GM11168 (cell line): Measurements from ENCODE around the gene AARS2.

Source experiments
- in situ Hi-C: fragments of 300-500 bp; cut with MboI; formaldehyde crosslinking; loops from one replicate; pipeline ENCODE4 v1.12.0; 2022; ENCODE audit warnings: low sequenced_read_pairs; ENCODE audit not compliant: unreplicated experiment

AARS2 gene

GRCh38 chr6:44266347-44266746 lies 46.8 kb downstream of the AARS2 start:
- in situ Hi-C loops: no loop called here

DNA sequence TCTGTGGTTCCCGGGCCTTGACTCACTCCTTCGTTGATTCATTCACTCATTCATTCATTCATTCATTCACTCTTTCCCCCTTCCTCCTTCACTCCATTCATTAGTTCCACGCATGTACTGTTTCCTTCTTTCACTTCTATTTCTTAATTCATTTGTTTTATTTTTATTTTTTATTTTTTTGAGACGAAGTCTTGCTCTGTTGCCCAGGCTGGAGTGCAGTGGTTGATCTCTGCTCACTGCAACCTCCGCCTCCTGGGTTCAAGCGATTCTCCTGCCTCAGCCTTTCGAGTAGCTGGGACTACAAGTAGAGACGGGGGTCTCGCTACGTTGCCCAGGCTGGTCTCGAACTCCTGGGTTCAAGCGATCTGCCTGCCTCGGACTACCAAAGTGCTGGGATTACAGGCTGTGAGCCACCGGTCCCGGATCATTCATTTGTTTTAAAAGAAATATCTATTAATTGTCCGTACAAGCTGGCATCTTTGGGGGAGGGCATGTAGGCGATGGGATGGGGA lies 47.4 kb downstream of the AARS2 start:
- in situ Hi-C loops: no loop called here

- in situ Hi-C loops: no loop called here
Measured at GRCh38 chr6:44265007-44265721, 48.0 kb downstream of the AARS2 start, which contains the start of gene NFKBIE. TSS of gene NFKBIE (minus strand) at chr6:44265551. CDS start at chr6:44265346, 205 bp downstream.

- in situ Hi-C loops: no loop called here
Measured at GRCh38 chr6:44264154-44265006, 48.8 kb downstream of the AARS2 start.

- in situ Hi-C loops: no loop called here
Measured at GRCh38 chr6:44263354-44264100, 49.6 kb downstream of the AARS2 start.

- in situ Hi-C loops: no loop called here
Measured at GRCh38 chr6:44262467-44263353, 50.4 kb downstream of the AARS2 start.

- in situ Hi-C loops: no loop called here
Measured at GRCh38 chr6:44261581-44261980, 51.6 kb downstream of the AARS2 start.

- in situ Hi-C loops: no loop called here
Measured at GRCh38 chr6:44260451-44261297, 52.5 kb downstream of the AARS2 start.

GRCh38 chr6:44260011-44260410 lies 53.1 kb downstream of the AARS2 start:
- in situ Hi-C loops: no loop called here

- in situ Hi-C loops: no loop called here
Measured at GRCh38 chr6:44258921-44259320, 54.2 kb downstream of the AARS2 start.

DNA sequence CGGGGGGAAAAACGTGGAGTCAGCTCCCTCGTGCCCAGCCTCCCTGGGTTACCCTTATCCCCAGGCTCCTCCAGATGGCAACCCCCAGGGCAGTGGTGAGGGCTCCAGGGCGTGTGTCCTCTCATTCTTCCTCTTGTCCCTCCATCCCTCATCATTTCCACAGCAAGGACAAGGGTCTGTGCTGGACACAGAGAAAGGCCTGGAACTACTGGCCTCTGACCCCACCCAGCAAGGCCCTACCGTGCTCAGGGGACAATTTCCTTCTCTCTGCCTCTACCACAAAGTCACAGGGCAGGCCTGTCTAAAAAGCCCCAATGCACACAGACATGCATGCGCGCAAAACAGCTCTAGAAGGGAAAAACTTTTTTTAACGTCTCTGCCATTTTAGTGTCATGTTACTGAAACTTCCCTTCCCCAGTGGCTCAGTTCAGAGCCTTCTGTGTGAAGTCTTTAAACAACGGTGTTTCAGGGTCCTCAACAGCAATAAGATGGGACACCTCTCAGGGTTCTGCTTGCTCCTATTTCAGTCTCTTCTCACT lies 54.8 kb downstream of the AARS2 start:
- in situ Hi-C loops: no loop called here

DNA sequence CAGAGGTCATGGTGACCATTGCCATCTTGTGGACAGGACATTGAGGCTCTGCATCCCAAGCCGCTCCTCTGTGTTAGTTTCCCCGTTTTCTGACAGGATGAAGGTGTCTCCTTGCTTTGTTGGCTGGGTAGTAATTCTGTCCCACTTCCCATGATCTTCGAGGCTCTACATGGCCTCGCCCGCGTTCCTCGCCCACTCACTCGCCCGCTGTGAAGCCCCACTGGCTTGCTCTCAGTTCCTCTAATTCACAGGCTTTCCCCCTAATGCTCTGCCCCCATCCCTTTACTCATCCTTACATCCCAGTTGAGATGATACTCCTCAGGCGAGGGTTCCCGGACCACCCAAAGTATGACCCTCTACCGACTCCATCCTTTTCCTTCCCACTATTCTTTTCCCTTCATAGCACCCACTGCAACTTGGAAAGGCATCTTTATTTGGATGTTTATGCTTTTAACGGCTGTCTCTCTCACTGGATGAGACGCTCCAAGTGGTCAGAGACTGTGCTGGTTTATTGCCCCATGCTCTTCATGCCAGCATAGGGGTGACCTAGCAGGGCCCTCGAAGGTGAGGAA lies 55.3 kb downstream of the AARS2 start:
- in situ Hi-C loops: no loop called here

DNA sequence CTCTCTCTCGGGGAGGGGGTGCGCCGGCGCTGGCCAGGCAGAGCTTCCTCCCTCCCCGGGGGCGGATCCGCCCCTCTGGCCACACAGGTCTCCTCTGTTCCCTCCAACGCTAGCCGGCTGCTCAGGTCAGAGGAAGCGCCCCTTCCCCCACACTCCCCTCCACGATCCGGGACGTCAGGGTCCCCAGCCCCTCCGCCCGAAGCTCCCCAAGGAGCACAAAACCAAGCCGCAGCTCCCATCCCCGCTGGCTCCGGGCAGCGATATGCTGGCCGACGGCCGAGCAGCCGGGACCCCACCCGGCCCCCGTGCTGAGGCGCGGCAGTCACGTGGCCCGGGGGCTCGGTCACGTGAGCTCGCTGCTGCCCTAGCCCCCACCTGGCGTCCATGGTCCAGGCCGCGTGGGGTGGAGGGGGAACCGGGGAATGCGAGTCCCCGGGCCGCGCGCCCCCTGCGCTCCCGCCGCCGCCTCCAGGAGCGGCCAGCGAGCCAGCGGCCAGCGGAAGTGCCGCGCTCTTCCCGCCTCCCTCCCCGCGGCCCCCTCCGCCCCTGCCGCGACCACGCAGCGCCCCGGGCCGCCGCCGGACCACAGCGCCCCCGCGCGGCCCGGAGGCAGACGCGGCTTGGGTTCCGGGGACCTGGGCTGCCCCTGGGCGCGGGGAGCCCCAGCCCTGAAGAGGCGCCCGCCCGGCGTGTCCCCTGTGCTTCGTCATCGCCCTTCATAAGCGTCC lies 56.0 kb downstream of the AARS2 start, which contains the start of gene SLC35B2:
SLC35B2 (minus strand) TSS at position 504 of the 728 bp plus-strand sequence; CDS start at position 386, 118 bp downstream.
- in situ Hi-C loops: no loop called here

- in situ Hi-C loops: no loop called here
Measured at GRCh38 chr6:44256775-44257024, 56.4 kb downstream of the AARS2 start.

DNA sequence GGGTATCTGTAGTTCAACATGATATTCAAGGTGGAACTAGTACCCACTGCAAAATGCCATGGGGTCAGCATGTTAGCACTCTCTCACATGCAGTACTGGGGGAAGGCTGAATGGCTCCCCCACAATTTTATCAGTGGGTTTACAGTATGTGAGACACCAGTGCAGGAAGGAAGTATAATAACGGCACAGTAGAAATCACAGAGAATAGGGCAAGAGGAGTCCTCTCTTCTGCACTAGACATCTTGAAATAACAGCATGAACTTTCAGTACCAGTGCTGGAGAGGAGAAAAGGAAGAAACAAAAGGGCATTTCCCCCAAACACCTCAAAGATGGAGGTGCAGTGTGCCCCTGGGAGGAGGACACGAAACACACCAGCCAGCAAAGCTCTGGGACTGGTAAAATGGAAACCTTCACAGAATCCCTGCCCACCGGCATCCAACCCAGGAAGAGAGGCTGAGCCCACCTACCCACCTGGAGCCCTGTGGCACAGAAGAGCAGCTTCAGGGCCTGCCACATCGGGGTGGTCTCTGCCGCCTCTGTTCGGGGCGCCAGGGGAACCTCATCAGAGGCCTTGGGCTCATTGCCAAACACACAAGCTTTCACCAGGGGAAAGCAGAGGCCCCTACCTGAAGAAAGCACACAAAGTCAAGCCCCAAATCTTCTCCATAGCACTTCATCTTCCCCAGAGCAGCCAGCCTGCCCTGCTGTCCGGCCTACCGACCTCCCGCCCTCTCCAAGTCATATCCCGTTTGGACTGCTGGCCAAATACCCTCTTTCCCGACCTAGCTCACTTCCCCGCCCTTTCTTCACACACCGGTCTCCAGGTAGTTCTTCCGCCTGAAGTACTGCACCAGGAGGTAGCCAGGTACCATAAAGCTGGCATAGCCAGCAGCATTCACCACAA lies 57.0 kb downstream of the AARS2 start:
- in situ Hi-C loops: no loop called here

DNA sequence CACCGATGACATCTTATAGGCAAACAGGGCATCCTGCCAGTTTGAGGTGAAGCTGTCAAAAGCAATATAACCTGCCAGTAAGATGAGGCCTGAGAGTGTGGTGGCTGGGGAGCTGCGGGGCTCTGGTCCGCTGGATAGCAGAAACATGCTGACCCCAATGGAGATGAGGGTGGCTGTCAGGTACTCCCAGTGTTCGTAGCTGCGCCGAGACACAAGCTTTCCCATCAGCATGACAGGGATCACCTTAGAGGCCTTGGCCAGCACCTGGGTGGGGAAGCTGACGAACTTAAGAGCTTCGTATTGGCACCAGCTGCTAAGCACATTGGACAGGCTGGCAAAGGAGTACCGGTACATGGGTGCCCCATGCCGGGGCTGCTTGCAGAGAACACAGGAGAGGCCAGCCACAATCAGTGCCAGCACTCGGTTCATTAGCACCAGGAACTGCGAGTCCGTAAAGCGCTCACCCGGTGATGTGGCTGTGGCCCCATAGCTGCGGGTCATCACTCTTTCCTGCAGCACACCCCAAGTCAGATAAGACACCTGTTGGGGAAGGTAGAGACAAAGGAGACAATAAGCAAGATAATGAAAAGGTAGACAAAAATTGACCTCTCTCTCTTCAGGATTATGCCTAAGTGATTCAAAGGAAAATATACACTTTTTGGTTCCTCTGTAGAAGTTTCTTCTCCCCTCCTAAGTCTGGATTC lies 57.9 kb downstream of the AARS2 start:
- in situ Hi-C loops: no loop called here
